VCaP (cell line): ENCODE results near the gene PRRX1.

Experiments
- H3K27ac ChIP-seq: fragments of 450-650 bp; 2 replicates; pipeline ENCODE4 v1.5.1; 2017
- TF ChIP-seq, protein P1 (sequence below): fragments of 450-650 bp; conservative IDR thresholded peaks from 2 replicates; pipeline ENCODE4 v1.5.1; 2017; ENCODE audit warnings: mild to moderate bottlenecking, moderate library complexity

The PRRX1 gene

DNA sequence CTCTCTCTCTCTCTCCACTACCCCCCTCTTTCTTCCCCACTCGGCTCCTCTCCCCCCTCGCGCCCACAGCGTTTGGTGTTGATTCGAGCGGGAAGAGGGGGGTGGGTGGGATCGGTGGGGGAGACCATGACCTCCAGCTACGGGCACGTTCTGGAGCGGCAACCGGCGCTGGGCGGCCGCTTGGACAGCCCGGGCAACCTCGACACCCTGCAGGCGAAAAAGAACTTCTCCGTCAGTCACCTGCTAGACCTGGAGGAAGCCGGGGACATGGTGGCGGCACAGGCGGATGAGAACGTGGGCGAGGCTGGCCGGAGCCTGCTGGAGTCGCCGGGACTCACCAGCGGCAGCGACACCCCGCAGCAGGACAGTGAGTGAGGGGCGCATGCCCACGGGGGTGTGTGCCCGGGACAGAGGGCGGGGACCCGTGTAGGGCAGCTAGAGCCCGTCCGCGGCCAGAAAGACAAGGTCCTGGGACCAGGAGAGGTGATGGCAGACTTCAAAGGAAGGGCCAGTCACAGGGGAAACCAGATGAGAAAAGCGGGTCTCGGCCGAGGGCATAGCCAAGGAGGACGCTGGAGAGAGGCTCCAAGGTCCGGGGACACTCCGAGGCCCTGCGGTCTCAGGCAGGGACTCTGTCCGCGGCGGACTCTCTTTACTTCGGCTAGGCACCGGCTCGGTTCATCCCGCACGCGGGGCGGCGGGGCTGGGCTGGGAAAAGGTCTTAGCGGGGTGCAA is at the start of gene PRRX1:
PRRX1 (plus strand) TSS at position 39 of the 735 bp plus-strand sequence; CDS start at position 127, 88 bp downstream.
- no peak within 1 kb of the TSS for H3K27ac ChIP-seq
- TF ChIP-seq, protein P1, sequence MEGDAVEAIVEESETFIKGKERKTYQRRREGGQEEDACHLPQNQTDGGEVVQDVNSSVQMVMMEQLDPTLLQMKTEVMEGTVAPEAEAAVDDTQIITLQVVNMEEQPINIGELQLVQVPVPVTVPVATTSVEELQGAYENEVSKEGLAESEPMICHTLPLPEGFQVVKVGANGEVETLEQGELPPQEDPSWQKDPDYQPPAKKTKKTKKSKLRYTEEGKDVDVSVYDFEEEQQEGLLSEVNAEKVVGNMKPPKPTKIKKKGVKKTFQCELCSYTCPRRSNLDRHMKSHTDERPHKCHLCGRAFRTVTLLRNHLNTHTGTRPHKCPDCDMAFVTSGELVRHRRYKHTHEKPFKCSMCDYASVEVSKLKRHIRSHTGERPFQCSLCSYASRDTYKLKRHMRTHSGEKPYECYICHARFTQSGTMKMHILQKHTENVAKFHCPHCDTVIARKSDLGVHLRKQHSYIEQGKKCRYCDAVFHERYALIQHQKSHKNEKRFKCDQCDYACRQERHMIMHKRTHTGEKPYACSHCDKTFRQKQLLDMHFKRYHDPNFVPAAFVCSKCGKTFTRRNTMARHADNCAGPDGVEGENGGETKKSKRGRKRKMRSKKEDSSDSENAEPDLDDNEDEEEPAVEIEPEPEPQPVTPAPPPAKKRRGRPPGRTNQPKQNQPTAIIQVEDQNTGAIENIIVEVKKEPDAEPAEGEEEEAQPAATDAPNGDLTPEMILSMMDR: no peak

DNA sequence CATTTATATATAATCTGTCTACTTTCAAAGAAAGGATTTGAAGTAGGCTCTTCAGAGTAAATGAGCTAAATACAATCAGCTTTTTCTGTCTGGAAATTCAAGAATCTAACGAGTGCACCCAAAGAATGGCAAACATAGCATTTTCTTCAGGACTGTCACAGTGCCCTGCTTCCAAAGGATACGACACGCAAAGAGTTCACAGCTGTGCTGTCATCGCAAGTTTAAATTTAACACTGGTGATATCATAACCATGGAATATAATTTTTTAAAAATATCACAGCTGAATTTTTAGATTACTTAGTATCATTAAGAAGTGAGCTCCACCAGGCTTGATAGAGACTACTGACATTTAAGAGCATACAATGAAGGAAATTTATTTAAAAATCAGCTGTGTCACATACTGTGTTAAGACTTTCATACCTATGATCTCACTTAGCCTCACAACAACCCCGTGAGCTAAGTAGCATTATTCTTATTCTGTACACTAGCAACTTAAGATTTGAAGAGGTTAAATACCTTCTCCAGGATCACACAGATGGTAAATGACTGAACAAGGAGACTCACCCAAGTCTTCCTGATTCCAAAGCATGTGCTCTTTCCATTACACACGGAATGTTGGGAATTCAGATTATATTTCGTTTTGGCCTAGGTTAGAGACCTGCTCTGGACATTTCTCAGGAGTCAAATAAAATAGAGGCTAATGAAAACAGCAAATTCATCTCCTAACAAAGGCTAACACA is 46.2 kb upstream of the PRRX1 start:
- TF ChIP-seq, protein P1: no peak
- H3K27ac ChIP-seq: no peak overlapping the region

DNA sequence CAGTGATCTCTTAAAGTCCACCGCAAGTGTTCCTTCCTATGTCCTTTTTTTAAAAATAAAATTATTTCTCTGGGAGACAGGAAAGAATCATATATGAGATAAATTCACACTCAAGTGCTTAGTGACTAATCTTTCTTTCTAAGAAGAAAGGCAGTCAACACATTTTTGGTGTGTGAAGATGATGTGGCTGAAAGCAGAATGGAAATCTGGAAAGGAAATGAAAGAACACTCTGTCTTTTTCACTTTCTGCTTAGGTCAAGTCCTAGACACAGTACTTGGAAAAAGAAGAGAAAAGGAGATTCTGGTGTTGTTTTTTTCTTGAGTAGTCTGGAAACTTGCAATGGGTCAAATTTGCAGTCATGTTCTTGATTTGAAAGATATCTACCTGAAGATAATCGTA is 45.5 kb upstream of the PRRX1 start:
- TF ChIP-seq, protein P1: no peak
- no peak overlapping the region for H3K27ac ChIP-seq

DNA sequence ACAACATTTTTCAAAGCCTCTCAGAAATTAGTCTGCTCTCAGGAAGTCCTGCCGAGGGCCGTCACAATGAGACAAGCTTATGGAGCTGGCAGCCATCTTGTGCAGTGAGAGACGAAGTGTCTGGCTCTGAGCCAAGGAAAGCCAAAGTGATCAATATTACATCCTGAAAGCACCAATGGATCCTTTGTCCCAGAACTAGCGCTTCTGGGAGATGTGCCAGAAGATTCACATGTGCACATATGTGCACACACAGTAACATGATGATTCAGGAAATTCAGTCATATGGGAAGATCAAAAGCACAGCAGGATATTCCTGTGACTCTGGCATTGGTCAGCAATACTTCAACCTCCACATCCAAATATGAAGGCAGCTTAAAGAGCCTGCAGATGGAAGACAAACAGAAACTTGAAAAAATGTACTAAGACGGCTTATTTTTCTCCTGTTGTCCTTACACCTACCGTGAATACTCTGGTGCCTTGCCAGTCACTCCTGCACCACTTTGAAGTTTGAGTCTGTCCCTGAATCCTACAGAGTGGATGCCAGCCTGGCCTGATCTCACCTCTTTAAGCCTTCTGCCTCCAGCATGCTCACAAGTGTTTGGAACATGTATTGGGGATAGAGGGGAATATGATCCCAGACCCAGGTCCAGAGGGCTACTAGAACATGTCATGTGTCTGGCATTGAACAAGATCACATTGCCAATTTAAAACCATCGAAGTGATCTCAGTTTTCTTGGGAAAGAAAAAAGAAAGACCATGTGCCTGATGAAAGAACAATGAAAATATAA is 44.5 kb upstream of the PRRX1 start:
- H3K27ac ChIP-seq: no peak overlapping the region

GRCh38 chr1:170620164-170620563 is 43.8 kb upstream of the PRRX1 start:
- H3K27ac ChIP-seq: no peak overlapping the region
- TF ChIP-seq, protein P1: no peak

More for the DNA sequence above, 44.5 kb upstream of the PRRX1 start:
- TF ChIP-seq, protein P1: no peak

DNA sequence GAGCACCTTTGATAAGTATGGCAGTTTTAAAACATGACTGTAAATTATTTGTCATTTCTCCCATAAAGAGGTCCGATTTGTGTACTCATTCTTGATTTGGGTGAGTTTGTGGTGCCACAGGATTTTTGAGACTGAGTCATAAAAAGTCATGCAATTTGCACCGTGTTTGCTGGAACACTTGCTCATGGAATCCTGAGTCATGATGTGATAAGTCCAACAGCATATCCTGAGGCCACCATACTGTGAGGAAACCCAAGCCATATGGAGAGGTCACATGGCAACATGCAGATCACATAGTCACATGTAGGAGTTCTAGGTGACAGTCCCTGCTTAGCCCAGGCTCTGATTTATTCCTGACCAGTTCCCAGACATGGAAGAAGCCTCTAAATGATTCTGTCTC is 40.8 kb upstream of the PRRX1 start:
- TF ChIP-seq, protein P1: no peak
- H3K27ac ChIP-seq: no peak overlapping the region

DNA sequence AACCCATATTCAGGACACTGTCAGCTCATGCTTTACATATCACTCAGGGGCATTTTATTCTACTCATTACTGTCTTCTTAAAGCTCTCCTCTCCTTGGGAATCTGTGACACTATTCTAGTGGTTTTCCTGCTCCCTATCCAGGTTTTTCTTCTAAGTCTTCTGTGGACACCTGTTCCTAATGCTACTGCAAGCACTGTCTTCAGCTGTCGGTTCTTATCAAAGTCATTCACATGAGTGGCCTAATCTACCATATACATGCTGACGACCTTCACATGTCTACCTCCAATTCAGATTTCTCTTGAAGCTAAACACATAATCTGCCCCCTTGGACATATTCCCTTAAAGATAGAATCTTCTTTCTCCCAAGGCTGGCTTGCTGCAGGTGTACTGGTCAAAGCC is 39.8 kb upstream of the PRRX1 start:
- no peak overlapping the region for H3K27ac ChIP-seq
- TF ChIP-seq, protein P1: no peak
